ENCODE measurements around the gene USH1C.

The USH1C gene

DNA sequence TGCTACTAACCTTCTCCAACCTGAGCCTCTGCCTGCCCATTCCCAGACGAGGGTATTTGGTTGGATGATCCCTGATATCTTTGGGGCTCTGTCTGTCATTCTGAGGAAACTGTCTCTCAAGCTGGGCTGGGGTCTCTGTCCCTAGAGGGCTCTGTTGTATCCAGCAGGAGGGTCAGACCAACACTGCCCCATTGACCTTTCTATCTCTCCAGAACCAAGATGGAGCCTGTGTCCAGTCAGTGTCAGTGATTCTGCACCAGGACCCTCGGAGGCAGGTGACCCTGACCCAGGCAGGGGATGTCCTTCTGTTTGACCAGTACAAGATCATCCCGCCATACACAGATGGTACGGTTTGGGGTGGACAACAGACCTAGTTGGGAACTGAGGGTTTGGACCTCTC lies 24.7 kb upstream of the USH1C start:
- DNase-seq, result no peak

GRCh38 chr11:17564687-17565042 lies 20.4 kb upstream of the USH1C start:
- DNase-seq, result no peak

- DNase-seq, result no peak
Measured at GRCh38 chr11:17563961-17564686, 19.9 kb upstream of the USH1C start.

GRCh38 chr11:17563231-17563646 lies 19.0 kb upstream of the USH1C start:
- DNase-seq, result no peak

DNA sequence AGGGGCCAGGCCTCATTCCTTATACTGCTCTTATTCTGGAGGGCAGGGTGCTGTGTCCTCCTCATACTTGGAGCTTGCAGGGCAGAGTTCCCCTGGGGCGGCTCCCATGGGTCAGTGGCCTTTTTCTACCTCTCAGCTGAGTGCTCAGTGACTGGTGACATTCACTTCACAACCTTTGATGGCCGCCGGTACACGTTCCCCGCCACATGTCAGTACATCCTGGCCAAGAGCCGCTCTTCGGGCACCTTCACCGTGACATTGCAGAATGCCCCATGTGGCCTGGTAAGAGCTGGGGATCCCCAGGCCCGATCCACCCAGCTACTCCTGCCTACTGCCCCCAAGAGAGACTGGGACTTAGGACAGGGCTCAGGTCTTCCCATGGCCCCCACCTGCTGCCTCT lies 17.3 kb upstream of the USH1C start:
- no peak for DNase-seq

DNA sequence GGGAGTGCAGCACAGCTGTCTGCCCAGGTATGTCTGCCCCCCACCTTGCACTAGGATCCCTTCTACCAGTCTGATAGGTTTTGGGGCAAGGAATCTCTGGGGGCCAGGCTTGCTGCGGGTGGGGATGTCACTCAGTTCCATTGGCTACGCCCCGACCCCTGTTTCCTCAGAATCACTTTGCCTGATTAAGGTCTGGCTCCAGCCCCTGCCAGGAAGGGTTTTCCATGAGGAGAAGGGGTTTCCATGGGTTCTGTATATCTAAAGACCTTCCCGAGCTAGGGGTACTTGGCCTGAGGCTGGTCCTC lies 16.8 kb upstream of the USH1C start:
- no peak for DNase-seq

- no peak for DNase-seq
Measured at GRCh38 chr11:17560281-17561110, 16.3 kb upstream of the USH1C start.

DNA sequence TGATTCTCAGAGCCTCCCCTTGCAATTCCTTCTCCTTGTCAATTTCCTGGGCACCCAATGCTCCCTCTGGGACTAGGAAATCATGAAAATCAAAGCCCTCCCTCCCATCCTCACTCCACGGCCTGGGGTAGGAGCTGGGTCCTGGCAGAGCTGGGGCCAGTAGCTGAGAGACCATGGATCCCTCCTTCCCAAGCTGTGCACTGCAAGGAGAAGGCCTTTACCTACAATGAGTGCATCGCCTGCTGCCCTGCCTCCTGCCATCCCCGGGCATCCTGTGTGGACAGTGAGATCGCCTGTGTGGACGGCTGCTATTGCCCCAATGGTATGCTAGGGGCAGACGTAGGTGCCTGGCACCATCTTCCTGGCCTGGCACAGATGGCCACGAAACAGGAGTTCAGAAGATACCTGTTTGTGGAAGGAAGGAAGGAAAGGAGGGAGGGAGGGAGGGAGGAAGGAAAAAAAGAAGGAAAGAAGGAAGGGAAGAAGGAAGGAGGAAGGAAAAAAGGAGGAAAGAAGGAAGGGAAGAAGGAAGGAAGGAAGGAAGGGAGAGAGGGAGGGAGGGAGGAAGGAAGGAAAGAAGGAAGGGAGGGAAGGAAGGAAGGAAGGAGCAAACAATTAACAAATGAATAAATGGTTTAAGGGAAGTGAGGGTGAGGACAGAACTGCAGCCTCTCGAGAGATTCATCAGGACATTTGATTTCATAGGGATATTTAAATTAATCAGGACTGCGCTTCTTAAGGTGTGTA lies 15.3 kb upstream of the USH1C start:
- no peak for DNase-seq

GRCh38 chr11:17558916-17559315 lies 14.7 kb upstream of the USH1C start:
- no peak for DNase-seq

- DNase-seq, result no peak
Measured at GRCh38 chr11:17558025-17558780, 14.0 kb upstream of the USH1C start.

DNA sequence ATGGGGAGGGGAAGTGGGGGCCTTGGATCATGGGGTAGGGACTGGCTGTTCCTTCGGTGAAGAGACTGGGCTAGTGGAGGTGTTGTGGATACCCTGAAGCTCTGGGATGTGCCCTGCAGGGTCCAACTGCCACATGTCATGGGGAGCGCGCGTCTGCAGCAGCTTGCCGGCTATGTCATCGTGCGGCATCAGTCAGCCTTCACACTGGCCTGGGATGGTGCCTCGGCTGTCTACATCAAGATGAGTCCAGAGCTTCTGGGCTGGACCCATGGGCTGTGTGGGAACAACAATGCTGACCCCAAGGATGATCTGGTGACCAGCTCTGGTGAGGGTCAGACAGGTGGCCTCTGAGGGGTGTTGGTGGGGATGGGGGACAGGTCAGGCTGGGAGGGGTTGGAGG lies 12.8 kb upstream of the USH1C start:
- no peak for DNase-seq

GRCh38 chr11:17554487-17554886 lies 10.3 kb upstream of the USH1C start:
- DNase-seq, result no peak

DNA sequence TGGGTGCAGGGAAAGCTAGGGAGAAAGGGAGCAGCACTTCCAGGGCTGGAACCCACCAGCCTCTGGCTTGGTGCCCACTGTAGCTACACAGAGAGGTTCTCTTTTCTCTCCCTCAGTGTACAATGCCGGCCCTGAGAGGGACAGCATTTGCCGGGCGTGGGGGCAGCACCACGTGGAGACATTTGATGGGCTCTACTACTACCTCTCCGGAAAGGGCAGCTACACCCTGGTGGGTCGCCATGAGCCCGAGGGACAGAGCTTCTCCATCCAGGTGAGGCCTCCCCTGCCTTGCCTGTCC lies 9.0 kb upstream of the USH1C start:
- no peak for DNase-seq

DNA sequence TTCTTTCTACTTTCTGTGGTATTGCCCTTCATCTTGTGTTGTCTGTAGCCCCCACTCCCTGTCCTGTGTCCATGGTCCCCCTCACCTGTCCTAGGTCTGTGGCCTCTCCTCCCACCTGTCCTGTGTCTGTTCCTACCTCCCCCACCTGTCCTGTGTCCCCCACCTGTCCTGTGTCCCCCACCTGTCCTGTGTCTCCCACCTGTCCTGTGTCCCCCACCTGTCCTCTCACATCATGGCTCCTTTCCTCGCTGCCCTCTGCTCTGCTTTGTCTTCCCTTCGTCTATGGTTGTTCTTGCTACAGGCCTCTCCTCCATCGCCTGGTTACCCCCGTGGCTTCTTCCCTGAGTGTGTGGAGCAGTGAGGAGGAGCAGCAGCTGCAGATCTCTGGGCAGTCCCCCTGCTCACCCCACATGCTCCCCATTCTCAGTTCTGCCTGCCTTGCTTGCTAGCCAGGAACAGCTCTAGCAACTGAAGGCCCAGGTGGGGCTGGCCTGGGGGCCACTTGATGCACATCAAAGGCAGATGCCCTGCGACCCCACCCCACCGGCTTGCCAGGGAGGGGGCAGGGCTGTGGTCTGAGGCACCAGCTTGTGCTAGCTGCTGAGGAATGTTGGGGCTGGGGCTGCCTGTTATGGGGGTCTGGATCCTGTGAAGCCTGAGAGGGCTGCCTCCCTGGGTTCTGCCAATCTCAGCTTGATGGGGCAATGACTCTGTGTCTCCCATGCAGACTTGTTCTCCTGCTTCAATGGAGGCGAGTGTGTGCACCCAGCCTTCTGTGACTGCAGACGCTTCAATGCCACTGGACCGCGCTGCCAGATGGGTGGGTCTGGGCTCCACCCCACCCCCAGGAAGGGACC lies 8.4 kb upstream of the USH1C start:
- no peak for DNase-seq

GRCh38 chr11:17552041-17552355 lies 7.8 kb upstream of the USH1C start:
- no peak for DNase-seq

GRCh38 chr11:17551347-17552040 lies 7.3 kb upstream of the USH1C start:
- no peak for DNase-seq

DNA sequence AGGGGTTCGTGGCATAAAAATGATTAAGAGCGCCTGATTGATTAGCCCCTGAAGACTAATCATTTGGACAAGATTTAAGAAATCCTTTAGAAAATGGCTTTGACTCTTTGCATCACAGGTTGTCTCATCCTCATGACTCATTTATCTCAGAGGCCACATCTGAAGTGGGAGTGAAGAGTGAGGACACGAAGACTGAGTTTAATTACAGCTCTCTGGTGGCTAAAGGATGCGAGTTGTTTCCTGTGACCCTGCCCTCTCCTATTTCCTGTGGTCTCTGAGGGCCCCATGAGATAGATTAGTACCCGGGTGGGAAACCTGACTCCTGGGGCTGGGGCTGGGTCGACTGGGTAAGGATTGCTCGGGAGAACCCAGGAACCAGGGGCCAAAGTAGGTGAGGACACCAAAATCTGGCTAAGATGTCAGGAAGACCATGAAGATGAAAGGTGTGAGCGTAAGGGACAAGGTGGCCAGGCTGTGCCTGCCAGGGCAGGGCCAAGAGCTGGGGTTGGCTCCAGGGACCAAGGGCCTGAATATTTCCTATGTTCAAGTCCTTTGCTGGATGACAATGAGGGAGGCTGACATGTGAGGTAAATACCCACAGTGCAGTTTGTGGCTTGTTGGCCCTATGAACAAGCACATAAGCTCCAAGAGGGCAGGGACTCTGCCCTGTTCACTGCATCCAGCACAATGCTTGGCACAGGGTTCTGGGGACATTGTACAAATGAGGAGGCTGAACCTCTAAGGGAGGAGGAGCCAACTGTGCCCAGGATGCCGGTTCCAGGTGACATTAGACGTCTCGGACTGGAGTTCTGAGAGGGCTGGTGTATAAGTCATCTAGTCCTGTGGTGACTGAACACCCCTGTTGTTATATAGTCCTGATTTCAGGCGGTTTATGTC lies 6.5 kb upstream of the USH1C start:
- no peak for DNase-seq

GRCh38 chr11:17548444-17548843 lies 4.2 kb upstream of the USH1C start:
- no peak for DNase-seq

- no peak for DNase-seq
Measured at GRCh38 chr11:17547932-17548331, 3.7 kb upstream of the USH1C start.

- DNase-seq, result no peak
Measured at GRCh38 chr11:17547051-17547577, 2.9 kb upstream of the USH1C start, which contains the start of gene OTOG. Gene OTOG (plus strand): TSS chr11:17547259. CDS start chr11:17547373, 114 bp downstream.

DNA sequence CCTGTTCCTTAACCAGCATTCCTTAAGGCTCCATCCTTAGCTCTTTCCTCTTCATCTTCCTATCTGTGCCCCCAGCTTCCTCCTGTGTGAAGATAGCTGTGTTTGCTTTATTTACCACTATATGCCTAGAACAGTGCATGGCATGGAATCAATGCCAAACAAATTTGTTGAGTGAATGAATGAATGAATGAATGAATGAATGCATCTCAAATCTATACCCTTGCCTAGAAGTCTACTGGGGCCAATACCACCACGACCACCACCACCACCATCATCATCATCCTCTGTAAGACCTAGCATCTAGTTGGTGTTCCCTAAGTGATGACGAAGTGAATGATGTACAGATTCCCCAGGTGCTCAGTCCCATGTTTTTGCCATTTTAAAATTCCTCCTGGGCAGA lies 2.0 kb upstream of the USH1C start:
- no peak for DNase-seq

Measured in CD4-positive, alpha-beta T cell treated with Interleukin-21 for 1 hour (primary cell).